ENCODE measurements around the gene NECTIN3. TPM values are rescaled to one million over a fixed set of nuclear protein-coding genes. Genes with fewer than 3 reads are reported as not detected.

The NECTIN3 gene
- polyA plus RNA-seq, 4 donors: 36.9 to 52.3 (median 44.1) TPM

- no peak for DNase-seq (ENCODE audit: low read depth in 4 of 4, low spot score in 3 of 4)
Observed at GRCh38 chr3:111197485-111197884, 125.9 kb downstream of the NECTIN3 start.

- no peak for DNase-seq (ENCODE audit: low read depth in 4 of 4, low spot score in 3 of 4)
Observed at GRCh38 chr3:111200027-111200426, 128.4 kb downstream of the NECTIN3 start.

- no peak for DNase-seq (ENCODE audit: low read depth in 4 of 4, low spot score in 3 of 4)
Observed at GRCh38 chr3:111210003-111210711, 138.5 kb downstream of the NECTIN3 start.

- DNase-seq (ENCODE audit: low read depth in 4 of 4, low spot score in 3 of 4): no peak
Observed at GRCh38 chr3:111210866-111211564, 139.4 kb downstream of the NECTIN3 start.

- no peak for DNase-seq (ENCODE audit: low read depth in 4 of 4, low spot score in 3 of 4)
Observed at GRCh38 chr3:111212511-111212910, 140.9 kb downstream of the NECTIN3 start.

- DNase-seq (ENCODE audit: low read depth in 4 of 4, low spot score in 3 of 4): no peak
Observed at GRCh38 chr3:111215481-111215880, 143.9 kb downstream of the NECTIN3 start.

GRCh38 chr3:111218615-111219014 lies 147.0 kb downstream of the NECTIN3 start:
- no peak for DNase-seq (ENCODE audit: low read depth in 4 of 4, low spot score in 3 of 4)

GRCh38 chr3:111227216-111227615 lies 155.6 kb downstream of the NECTIN3 start:
- DNase-seq (ENCODE audit: low read depth in 4 of 4, low spot score in 3 of 4): no peak

- no peak for DNase-seq (ENCODE audit: low read depth in 4 of 4, low spot score in 3 of 4)
Observed at GRCh38 chr3:111229301-111229700, 157.7 kb downstream of the NECTIN3 start.

GRCh38 chr3:111236836-111237713 lies 165.5 kb downstream of the NECTIN3 start:
- no peak for DNase-seq (ENCODE audit: low read depth in 4 of 4, low spot score in 3 of 4)

GRCh38 chr3:111237946-111238345 lies 166.3 kb downstream of the NECTIN3 start:
- DNase-seq (ENCODE audit: low read depth in 4 of 4, low spot score in 3 of 4): no peak

- no peak for DNase-seq (ENCODE audit: low read depth in 4 of 4, low spot score in 3 of 4)
Observed at GRCh38 chr3:111238885-111239284, 167.3 kb downstream of the NECTIN3 start.

- DNase-seq (ENCODE audit: low read depth in 4 of 4, low spot score in 3 of 4): no peak
Observed at GRCh38 chr3:111241960-111242359, 170.3 kb downstream of the NECTIN3 start.
